Epithelial cell of esophagus (primary cell): ENCODE results near the gene RBBP5.

ENCODE experiments used
- DNase-seq: peaks from one replicate; pipeline ENCODE4 v3.0.0; 2010; ENCODE audit warnings: low read depth
- H3K4me3 ChIP-seq: 2 replicates; pipeline ENCODE4 v1.5.1; 2011; ENCODE audit warnings: mild to moderate bottlenecking, low read length, control low read depth
- TF ChIP-seq, protein P1 (sequence below): IDR thresholded peaks from 2 replicates; pipeline ENCODE4 v1.5.1; 2011; ENCODE audit warnings: low read depth, mild to moderate bottlenecking, low read length, control low read depth, inconsistent platforms; ENCODE audit not compliant: insufficient read depth; ENCODE audit errors: missing control alignments

Gene RBBP5

DNA sequence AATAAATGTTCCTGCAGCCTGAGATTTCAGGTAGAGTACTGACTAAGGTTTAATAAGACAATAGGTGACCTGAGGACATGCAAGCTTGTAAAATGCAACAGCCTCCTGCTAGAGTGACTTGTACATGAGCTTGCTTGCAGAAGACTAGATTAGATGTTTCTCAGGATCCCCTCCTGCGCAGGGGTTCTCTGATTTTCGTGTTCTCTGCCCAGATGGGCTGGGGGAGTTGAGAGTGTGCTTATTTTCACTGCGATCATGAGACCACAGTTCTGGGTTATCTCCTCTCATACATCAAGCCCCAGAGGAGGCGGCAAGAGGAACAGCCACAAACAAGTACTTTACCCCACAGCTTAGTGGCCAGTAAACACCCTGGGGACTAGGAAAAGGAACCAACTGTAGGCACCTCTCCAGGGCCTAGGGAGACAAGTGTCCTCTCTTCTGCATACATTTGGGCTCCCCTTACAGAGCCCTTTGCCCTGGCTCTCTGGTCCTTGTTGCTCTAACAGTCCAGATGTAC lies 45.5 kb downstream of the RBBP5 start:
- no peak for DNase-seq
- TF ChIP-seq, protein P1, sequence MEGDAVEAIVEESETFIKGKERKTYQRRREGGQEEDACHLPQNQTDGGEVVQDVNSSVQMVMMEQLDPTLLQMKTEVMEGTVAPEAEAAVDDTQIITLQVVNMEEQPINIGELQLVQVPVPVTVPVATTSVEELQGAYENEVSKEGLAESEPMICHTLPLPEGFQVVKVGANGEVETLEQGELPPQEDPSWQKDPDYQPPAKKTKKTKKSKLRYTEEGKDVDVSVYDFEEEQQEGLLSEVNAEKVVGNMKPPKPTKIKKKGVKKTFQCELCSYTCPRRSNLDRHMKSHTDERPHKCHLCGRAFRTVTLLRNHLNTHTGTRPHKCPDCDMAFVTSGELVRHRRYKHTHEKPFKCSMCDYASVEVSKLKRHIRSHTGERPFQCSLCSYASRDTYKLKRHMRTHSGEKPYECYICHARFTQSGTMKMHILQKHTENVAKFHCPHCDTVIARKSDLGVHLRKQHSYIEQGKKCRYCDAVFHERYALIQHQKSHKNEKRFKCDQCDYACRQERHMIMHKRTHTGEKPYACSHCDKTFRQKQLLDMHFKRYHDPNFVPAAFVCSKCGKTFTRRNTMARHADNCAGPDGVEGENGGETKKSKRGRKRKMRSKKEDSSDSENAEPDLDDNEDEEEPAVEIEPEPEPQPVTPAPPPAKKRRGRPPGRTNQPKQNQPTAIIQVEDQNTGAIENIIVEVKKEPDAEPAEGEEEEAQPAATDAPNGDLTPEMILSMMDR = no peak
- H3K4me3 ChIP-seq = no peak overlapping the region

DNA sequence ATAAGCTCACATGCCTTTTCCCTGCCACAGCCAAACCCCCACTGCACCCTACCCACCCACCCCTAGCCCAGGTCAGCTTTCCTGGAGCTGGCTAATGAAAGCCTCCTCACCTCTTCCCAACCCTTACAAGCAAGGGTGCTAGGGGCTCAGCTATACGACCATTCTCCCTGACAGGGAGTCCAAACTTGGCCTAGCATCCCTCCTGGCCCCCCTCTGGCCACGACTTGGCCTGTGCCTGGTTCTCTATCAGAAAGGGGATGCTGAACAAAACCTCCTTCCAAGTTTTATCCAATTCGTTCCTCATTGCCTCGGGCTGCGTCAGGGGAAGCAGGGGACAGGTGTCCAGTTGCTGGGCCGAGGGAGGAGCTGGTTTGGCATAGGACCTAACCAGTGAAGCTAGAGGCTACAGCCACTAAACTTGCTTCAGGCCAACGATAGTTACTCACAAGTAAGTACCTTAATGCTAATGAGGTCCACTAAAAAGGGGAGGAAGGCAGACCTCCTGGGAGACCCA lies 46.1 kb downstream of the RBBP5 start:
- TF ChIP-seq, protein P1 = no peak
- no peak overlapping the region for H3K4me3 ChIP-seq
- DNase-seq = no peak

DNA sequence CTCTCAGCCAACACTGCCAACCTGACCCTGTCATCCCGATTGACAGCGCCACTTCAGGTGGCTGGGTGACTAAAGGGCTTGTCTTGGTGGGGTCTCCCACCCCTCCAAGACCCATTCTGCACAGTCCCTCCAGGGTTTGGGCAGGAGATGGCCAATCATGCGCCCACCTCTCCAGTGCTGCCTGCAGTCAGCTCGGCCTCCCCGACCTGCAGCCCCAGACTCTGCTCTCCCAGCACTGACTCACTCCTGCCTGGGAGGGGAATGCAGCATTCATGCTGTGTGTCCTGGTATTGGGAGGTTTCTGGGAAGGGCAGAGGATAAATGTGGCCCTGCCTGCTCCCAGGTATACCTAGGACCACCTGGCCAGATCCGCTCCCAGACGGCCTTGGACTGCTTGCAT lies 47.3 kb downstream of the RBBP5 start:
- peak; percentile 44 for DNase-seq
- TF ChIP-seq, protein P1 = no peak

DNA sequence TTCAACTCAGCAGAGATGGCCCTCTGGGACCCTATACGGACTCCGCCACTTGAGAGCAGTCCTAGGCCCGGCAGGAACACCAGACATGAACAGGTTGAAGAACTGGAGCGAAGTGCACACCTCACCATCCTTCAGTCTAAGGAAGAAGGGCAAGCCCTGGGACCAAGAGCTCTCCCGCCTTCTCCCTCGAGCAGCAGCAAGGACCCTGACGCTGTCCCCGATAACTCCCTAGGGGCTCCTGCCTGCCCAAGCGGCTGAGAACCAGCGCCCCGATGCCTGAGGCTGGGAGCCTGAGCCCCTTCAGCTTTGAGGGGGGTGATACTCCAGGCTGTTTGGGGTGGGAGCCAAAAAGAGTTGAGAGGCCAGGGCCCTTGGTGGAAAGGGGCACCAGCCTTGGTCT lies 47.7 kb downstream of the RBBP5 start:
- no peak overlapping the region for H3K4me3 ChIP-seq
- TF ChIP-seq, protein P1 = no peak
- DNase-seq = no peak

More for the DNA sequence above, 47.3 kb downstream of the RBBP5 start:
- H3K4me3 ChIP-seq = no peak overlapping the region

DNA sequence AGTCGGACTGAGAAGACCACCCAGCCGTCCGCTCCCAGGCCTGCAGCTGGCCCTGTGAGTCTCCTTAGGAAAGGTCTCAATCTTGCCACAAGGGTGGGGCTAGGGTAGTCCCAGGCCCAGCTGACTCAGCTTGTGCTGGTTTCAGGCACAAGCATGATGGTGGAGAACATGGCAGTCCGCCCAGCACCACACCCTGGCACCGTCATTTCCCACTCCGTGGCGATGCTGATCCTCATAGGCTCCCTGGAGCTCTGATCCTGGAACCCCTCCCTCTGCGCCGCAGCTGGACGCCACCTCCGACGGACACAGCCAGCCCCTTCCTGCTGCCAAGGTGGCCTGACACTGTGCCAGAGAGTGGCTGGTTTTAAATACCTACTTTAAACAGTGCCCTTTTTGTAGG lies 48.3 kb downstream of the RBBP5 start:
- TF ChIP-seq, protein P1 = no peak
- no peak overlapping the region for H3K4me3 ChIP-seq
- DNase-seq = peak; percentile 77

DNA sequence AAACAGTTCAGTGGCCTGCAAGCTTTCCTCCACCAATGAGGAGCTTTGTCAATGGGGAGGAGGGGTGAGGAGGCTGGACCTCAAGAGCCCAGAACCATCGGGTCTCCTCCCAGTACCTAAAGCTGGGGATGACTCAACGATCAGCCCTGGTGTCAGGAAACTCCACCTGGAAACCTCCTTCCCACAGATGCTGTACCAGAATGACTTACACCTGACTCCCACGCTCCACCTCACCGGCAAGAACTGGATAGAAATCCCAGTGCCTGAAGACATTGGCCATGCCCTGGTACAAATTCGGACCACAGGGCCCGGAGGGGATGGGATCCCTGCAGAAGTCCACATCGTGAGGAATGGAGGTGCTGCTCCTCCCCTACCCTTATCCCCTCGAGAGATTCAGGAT lies 48.9 kb downstream of the RBBP5 start:
- DNase-seq = peak; percentile 74

More for the DNA sequence above, 48.9 kb downstream of the RBBP5 start:
- H3K4me3 ChIP-seq = no peak overlapping the region
- TF ChIP-seq, protein P1 = no peak
